Measurements from ENCODE around the gene DAPK1. TPM values are rescaled to one million over a fixed set of nuclear protein-coding genes. Genes with fewer than 3 reads are reported as not detected.
A peak's percentile ranks its signal among the peaks of the same experiment; 100 is the strongest.

DAPK1 gene
- total RNA-seq, 1 donor from 2014 or later = 5.3 TPM

DNA sequence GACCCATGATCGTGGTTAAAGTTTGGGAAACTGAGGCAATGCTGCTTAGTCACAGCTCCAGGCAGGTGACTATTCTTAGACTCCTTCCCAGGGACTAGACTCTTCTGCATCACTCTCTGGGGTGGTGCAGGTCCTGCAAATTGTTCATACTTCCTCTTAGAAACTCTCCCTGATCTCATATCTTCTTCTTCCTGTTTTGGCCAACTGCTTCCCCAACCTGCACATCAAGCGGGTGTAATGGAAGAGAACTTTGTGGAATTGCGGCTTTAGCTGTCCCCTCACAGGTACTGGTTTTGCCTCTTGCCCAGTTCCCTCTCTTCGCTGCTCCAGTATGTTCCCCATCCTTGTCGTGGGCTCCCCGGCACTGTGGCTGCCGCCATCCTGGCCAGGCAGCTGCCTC is 116.7 kb downstream of the DAPK1 start:
- ATAC-seq (ENCODE audit: poor library complexity) = peak; percentile 41
- no peak for DNase-seq
- intact Hi-C loops (cut with DNase I) = no loop called here

DNA sequence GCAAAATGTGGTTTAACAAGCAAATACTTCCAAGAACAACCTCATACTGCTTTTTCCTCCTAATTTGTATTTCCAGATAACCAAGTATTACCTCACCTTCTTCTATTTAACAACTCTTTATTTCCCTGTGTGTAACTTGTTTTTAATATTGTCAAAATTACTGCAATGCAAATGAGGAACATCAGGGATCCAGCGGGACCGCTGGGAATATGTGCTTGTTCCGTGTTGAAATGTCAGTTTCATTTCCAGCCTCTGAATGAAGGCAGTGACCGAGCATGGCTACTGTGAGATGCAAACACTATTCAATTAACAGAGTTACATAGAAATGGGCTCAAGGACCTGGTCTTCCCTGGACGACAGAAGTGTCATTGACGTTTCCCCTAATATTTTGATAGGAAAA is 117.5 kb downstream of the DAPK1 start:
- intact Hi-C loops (cut with DNase I) = no loop called here
- DNase-seq (no peak), ATAC-seq (ENCODE audit: poor library complexity) (no peak)

DNA sequence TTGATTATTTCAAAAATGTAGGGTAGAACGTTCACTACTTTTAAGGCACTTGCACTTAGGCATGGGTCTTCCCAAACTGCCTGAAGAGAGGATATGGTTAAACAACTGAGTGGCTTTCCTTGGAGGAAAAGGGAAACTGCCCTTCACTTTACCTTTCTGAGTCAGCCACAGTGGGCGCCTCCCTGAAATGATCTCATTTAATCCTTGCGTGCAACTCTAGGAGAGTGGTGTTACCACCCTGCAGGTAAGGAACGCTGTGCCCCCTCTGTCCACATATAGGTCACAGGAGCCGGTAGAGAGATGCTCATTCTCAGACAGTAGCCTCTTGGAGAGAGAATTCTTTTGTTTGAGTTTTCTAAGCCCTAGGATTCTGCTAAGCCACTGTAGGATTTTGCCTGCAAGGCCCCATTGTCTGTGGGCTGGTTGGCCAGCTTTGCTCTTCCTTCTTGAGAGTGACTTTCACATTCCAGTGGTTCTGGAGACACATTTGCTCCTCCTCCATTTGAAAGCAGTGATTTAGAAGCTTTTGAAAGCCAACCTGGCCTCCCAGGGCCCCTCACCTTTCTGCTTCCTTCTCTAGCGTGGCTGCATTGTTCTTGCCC is 118.0 kb downstream of the DAPK1 start:
- no peak for ATAC-seq (ENCODE audit: poor library complexity)
- intact Hi-C loops (cut with DNase I) = no loop called here

DNA sequence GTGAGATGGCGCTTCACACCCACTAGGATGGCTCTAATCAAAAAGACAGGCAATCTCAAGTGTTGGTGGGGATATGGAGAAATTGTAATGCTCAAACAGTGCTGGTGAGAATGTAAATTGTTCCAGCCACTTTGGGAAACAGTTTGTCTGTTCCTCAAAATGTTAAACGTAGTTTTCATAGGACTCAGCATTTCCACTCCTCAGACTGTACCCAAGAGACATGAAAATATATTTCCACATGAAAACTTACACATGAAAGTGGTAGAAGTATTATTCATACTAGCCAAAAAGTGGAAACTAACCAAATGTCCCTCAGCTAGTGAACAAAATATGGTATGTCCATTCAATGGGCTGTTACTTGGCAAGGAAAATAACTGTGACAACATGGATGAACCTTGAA is 120.6 kb downstream of the DAPK1 start:
- ATAC-seq (ENCODE audit: poor library complexity) = no peak
- intact Hi-C loops (cut with DNase I) = no loop called here
- DNase-seq = no peak

More for the DNA sequence above, 118.0 kb downstream of the DAPK1 start:
- DNase-seq = no peak

DNA sequence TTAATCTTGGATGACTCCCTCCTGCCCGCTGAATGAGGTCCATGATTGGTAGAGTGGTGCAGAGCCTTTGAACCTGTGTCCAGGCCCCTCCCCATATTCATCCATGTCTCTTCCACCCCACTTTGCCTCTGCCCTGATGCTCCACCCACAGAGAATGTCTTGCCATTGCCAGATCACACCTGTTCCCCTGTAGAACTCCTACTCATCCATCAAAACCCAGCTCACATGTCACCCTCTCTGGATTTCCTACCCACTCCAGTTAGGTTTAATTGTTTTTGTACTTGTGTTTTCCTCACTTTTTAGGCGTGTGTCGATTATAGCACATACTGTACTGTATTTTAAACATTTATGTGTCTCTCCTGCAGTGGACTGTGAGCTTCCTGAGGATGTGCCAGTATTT is 121.3 kb downstream of the DAPK1 start:
- ATAC-seq (ENCODE audit: poor library complexity) = no peak
- intact Hi-C loops (cut with DNase I) = no loop called here
- no peak for DNase-seq

DNA sequence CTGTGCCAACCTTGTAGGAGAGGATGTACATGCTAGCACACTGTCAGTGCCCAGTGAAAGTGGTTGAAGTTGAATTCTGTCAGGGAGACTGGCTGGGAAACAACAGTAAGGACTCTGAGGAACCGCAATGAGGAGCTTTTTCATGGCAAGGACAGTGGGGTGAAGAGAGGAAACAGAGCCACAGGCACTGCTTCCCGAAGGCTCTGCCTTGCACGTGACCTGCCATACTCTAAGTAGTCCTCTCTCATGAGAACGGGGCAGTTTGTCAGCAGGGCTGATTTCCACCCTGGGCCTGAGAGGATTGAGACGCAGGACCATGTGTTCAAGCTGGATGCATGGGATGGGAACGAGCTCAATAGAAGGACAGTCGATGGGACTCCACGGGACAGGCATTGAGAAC is 121.7 kb downstream of the DAPK1 start:
- DNase-seq (no peak), ATAC-seq (ENCODE audit: poor library complexity) (no peak)
- intact Hi-C loops (cut with DNase I) = no loop called here

DNA sequence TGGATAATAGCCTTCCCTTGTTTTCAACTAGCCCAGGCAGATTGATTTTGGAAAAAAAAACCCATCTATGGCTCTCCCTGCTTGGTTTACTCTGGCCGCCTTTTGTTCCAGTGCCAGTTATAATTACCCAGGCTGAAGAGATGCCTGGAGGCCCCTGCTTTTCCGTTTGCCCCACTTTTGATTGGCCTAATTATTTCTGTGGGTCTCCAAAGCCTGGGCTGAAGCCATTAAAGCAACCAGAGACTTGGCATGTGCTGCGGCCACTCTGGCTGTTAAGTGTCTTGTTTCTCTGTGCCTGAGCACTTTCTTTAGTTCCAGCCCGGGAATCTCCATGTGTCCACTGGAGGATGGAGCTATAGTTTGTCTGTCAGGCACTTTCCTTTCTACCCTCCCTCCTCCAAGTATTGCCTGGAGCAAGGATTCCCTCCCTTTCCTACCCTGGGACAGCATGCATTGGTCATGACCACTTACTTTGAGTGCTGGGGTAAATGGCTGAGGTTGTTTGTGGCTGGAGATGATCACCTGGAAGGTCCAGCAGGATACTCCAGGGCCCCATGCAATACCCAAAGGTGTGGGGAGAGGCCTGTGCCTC is 123.2 kb downstream of the DAPK1 start:
- ATAC-seq (ENCODE audit: poor library complexity) (no peak), DNase-seq (no peak)
- intact Hi-C loops (cut with DNase I) = no loop called here

DNA sequence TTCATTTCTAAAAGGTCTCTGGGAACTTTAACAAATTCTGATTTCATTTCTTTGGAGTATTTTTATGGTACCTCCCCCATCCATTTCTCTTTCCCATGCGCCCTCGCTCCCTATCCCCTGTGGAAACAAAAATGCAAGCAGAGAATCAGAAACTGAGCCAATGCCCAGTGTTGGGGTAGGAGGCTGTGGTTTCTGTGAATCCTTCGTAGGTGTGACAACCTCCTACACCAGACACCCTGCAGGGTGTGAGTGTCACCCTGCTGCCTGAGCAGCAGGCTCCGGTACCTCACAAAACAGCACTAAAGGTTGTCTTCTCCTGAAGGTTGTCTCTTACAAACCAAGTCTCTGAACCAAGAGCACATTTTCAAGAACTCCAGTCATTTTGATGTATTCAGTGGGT is 124.4 kb downstream of the DAPK1 start:
- intact Hi-C loops (cut with DNase I) = no loop called here
- DNase-seq (no peak), ATAC-seq (ENCODE audit: poor library complexity) (no peak)

DNA sequence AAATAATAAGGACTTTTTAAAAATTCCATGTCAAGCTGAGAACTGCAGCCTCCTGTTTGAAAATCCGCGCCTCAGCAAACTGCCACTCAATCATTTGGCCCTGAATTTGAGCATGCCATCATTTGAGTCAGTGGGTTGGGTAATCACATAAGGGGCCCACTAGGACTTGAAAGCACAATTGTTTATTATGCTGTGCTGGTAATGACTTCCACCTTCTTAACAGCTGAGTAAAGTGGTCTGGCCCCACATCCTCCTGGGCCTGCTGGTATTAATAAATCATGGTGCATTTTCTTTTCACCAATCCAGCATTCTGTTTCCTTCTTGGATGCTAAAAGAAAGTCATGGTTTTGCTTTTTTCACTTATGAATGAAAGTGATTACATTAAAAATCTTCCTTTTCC is 125.3 kb downstream of the DAPK1 start:
- no peak for ATAC-seq (ENCODE audit: poor library complexity)
- intact Hi-C loops (cut with DNase I) = no loop called here
- no peak for DNase-seq

DNA sequence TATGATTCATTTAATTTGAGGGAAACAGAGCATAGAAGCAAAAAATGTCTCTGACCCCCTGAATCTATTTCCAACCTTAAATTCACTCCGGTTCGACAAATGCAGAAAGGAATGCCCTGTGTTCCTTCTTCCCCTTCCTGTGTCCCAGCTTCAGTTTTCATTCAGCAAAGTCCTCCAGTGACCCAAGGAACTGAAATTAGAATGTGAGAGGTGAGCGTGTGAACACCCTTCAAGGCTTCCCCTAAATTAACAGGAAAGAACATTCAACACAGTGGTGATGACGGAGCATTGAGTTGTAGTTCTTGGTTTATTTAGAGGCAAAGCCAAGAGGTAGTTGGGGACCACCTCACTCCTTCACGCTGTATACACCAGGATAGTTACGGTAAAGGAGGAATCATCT is 130.7 kb downstream of the DAPK1 start:
- ATAC-seq (ENCODE audit: poor library complexity) (no peak), DNase-seq (no peak)
- intact Hi-C loops (cut with DNase I) = no loop called here

DNA sequence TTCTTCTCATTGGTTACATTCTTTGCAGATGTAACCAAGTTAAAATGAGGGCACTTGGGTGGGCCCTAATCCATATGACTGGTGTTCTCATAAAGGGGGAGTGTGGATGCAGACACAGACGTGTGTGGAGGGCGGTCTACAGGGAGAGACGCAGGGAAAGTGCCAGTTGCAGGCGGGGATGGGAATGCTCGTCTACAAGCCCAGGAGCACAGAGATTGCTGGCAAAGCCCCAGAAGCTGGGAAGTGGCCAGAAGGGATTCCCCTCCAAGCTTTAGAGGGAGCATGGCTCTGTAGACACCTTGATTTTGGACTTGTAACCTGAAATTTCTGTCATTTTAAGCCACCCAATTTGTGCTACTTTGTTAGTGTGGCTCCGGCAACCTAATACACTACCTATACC is 131.4 kb downstream of the DAPK1 start:
- ATAC-seq (ENCODE audit: poor library complexity) (no peak), DNase-seq (no peak)
- intact Hi-C loops (cut with DNase I) = no loop called here

DNA sequence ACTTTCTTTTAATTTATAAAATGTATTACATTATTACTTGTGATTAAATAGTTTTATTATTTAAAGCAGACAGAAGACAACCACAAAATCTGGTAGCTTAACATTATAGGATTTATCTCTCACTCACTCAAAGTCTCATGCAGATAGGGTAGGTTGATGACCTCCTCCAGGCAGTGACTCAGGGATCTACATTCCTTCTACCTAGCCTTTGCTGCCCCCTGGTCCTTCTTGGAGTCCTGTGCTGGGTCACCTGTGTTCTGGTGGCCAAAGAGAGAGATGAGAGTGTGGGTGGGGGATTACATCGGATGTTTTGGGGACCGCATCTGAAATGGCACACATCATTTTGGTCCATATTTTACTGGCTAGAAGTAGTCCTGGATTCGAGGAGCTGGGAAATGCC is 132.6 kb downstream of the DAPK1 start:
- ATAC-seq (ENCODE audit: poor library complexity) = no peak
- no peak for DNase-seq
- intact Hi-C loops (cut with DNase I) = no loop called here

DNA sequence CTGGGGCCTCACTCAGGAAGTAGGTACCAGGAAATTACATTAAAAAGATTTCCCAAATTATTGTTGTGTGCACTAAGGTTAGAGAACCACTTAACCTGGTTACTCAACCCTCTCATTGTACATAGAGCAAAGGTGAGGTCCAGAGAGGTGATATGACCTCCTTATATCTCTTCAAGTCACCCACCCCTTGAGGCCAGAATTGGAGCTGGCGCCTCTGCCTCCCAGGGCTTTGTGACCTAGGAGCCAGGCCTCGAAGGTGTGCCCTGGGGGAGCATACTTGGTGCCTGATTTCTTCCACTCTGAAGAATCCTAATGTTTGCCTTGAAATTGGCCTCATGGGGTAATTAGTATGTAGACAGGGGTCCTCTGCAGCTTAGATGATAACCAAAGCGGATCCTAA is 133.2 kb downstream of the DAPK1 start:
- DNase-seq (no peak), ATAC-seq (ENCODE audit: poor library complexity) (no peak)
- intact Hi-C loops (cut with DNase I) = no loop called here

DNA sequence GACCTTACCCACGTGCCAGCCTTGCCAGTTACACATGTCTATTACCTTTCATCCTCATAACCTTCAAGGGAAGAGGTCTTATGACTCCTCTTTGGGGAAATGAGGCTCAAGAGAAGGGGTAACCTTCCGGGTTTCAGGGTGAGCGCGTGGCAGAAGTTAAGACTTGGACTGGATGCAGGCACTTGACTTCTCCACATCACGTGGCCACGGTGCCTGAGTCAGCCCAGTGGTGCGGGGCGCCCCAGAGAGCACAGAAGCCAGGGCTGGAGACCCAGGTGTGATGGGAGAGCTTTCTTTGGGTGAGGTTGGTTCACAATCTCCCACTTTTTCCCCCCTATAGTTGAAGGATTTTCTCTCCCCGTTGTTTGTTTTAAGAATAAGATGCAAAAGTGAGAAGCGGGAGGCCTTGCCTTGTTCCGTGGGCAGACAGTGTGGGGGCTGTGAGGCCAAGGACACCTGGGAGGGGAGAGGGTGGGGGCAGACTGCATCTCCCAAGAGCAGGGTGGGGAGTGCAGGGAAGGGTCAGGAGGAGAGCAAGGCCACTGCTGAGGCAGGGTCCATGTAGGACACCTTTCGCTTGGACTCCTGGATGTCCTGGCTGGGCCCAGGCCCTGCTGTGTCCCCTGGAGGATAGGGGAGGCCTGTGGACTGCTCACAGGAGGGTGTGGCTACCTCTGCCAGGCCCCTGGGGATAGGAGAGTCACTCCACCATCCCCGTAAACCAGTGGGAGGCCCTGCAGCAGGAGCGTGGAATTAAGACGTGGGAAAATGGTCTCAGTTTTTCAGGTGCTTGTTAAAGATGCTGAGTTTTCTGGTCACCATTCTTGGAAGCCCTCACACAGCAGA is 138.2 kb downstream of the DAPK1 start:
- ATAC-seq (ENCODE audit: poor library complexity) (peak; percentile 25), DNase-seq (no peak)
- intact Hi-C loops (cut with DNase I) = no loop called here

DNA sequence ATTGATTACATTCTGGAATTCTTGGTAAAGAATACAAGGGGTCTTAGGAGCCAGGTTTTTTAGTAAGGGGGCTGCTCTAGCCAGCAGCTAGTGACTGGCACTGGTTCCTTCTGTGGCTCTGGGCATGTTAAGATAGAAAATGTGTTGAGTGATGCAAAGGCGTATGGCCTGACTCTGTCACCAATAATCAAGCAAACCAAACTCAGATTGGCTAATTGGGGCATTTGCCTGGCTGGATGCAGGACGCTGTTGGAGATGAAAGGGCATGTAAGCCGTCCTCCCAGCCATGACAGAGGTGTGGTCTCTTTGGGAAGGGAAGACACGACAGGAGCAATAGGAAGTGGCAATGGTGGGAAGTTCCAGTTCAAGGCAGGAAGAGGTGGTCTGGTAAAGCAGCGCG is 140.6 kb downstream of the DAPK1 start:
- intact Hi-C loops (cut with DNase I) = no loop called here
- DNase-seq (no peak), ATAC-seq (ENCODE audit: poor library complexity) (no peak)

DNA sequence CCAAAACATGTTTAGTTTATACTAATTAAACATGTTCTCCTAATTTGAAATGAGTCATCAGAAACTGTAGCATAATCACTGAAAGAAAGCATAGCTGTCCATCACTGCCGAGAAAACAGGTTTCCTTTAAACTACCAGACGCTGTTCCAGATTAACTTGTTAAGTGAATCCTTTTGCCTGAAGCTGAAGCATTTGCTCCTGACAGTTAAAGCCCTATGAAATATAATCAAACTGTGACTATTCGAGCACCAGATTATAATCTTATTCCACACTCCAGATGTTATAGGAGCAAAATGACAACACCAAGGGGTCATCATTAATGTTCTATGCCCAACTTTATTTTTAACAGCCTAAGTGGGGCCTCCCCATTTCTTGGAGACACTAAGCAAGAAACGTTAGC is 142.3 kb downstream of the DAPK1 start:
- intact Hi-C loops (cut with DNase I) = loop anchor here (10.0 kb wide), 1 partner anchor 145 kb away; the partner anchor contains the start of gene DAPK1
- no peak for ATAC-seq (ENCODE audit: poor library complexity)
- no peak for DNase-seq

DNA sequence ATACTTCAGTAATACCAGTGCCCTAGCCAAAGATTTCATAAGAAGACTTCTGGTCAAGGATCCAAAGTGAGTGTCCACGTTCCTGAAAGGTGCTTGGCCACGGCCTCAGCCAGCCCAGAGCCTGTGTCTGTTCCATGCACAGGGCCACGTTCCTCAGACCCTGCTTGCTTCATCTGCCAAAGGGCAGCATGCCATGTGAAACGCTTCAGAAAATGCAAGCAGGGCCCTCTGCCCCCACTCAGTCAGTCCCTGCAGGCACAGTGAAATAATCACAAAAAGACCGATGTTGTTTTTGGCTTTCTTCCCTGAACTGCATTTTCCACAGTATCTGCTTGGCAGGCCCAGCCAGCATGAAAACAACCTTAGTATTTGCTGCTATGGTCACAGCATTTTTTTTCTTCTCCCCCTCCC is 142.7 kb downstream of the DAPK1 start:
- DNase-seq = peak; percentile 49
- intact Hi-C loops (cut with DNase I) = loop anchor here (10.0 kb wide), 1 partner anchor 146 kb away; the partner anchor contains the start of gene DAPK1
- ATAC-seq (ENCODE audit: poor library complexity) = peak; percentile 61

DNA sequence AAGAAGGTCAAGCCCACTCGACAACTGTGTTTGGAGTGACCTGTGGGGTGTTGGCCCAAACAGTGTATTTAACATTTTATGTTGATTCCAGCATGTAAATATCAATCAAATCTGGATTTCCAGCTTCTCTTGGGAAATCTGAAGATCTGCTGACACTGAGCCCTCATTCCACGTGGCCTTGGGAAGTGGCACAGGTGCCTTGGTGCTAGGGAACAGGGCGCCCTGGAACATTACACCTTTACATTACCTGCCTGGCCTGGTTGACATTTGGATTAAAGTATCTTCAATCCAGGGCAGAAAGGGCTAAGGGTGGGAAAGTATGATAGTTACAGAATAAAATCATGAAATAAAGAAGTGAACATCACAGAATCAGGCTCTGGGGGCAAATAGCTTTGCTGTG is 143.4 kb downstream of the DAPK1 start:
- intact Hi-C loops (cut with DNase I) = loop anchor here (10.0 kb wide), 1 partner anchor 146 kb away; the partner anchor contains the start of gene DAPK1
- no peak for DNase-seq
- ATAC-seq (ENCODE audit: poor library complexity) = no peak

DNA sequence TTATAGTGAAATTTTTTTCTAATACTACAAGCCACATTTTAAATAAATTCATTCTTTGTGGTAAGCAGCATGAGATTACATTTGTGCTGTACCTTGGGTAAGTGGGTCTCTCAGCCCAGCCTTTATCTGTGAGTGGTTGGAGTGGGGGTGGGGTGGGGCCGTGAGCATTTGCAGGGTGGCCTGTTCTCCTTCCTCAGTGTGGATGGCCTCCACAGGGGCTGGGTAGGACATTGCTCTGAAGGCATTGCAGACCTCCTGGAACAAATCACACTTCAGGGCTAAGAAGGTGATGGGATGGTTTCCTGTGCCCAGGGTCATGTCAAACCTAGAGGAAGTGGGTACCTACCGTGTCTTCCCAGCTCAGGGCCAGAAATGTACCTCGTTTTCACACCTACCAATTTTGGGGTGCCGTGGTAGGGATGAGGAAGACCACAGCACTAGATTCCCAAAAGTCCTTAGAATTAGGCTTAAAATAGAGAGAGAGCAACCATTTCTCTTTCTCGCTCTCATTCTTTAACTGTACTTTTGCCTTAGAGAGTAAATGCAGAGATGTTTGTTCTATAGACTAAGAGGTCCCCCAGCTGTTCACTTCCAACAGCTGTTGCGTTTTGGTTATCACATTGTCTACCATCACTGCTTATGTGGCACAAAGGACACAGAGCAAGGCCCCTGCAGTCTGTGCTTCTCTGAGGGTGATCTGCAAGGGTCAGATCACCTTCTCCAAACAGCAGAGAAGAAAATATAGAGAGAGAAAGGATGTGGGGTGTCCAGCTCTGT is 144.9 kb downstream of the DAPK1 start:
- intact Hi-C loops (cut with DNase I) = loop anchor here (10.0 kb wide), 1 partner anchor 148 kb away; the partner anchor contains the start of gene DAPK1
- DNase-seq = no peak
- no peak for ATAC-seq (ENCODE audit: poor library complexity)

Data from Right ventricle myocardium superior (tissue), 1 donor.